Ovary (tissue), 3 donors: Measurements from ENCODE around the gene WDFY1.

Source experiments
- EP300 ChIP-seq: sonication (generic); formaldehyde crosslinking; IDR thresholded peaks from one replicate; pipeline ENCODE4 v1.6.1; 2017; ENCODE audit warnings: antibody characterized with exemption
- TF ChIP-seq, protein P1 (sequence below), 3 donors: fragments of 450-650 bp in 2 of 3; fragments of 200-600 bp in 1 of 3; IDR thresholded peaks; one replicate each; pipeline versions ENCODE4 v1.5.1 to v1.8.0; 2016 to 2022; ENCODE audit warnings: antibody characterized with exemption in 3 of 3, mild to moderate bottlenecking in 1 of 3
- donor health status: DM: no; HTN: no; CAD: no.

DNA sequence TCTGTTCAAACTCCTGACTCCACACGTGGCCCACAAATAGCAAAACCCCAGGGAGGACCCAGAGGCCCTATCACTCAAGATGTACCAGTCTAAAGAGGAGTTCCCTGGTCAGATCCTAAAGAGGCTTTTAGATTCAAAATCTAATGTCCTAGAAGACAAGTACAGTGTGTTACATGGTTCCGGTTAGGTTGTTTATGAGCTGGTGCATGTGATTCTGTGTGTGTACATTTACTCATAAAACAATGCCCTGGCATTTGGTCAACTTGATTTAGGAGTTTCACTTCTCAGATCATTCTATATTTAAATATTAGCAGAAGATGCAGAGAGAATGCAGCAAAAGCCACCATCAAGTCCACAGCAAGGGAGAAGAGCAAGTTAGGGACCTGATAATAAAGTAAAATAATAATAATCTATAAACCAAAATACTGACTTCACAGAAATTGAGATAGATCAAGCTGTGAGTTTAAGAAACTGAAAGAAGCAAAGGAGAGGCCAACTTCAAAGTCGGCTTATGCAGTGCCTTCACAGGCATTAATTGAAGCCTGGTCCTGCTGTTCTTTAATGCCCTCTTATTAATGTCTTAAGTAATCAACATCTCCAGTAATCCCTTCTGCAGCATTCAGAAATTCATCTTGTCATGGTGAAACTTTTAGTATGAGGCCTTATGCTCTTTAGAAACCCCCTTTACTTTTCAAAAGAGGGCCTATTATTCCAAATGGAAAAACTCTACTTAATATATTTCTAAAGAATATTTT lies 103.5 kb downstream of the WDFY1 start:
- TF ChIP-seq, protein P1, sequence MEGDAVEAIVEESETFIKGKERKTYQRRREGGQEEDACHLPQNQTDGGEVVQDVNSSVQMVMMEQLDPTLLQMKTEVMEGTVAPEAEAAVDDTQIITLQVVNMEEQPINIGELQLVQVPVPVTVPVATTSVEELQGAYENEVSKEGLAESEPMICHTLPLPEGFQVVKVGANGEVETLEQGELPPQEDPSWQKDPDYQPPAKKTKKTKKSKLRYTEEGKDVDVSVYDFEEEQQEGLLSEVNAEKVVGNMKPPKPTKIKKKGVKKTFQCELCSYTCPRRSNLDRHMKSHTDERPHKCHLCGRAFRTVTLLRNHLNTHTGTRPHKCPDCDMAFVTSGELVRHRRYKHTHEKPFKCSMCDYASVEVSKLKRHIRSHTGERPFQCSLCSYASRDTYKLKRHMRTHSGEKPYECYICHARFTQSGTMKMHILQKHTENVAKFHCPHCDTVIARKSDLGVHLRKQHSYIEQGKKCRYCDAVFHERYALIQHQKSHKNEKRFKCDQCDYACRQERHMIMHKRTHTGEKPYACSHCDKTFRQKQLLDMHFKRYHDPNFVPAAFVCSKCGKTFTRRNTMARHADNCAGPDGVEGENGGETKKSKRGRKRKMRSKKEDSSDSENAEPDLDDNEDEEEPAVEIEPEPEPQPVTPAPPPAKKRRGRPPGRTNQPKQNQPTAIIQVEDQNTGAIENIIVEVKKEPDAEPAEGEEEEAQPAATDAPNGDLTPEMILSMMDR (IDR thresholded peaks at IDR 0.05), result no peak
- no peak for TF ChIP-seq EP300
